ENCODE results near the gene TFDP2.

TFDP2 gene, protein sequence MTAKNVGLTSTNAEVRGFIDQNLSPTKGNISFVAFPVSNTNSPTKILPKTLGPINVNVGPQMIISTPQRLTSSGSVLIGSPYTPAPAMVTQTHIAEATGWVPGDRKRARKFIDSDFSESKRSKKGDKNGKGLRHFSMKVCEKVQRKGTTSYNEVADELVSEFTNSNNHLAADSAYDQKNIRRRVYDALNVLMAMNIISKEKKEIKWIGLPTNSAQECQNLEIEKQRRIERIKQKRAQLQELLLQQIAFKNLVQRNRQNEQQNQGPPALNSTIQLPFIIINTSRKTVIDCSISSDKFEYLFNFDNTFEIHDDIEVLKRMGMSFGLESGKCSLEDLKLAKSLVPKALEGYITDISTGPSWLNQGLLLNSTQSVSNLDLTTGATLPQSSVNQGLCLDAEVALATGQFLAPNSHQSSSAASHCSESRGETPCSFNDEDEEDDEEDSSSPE

DNA sequence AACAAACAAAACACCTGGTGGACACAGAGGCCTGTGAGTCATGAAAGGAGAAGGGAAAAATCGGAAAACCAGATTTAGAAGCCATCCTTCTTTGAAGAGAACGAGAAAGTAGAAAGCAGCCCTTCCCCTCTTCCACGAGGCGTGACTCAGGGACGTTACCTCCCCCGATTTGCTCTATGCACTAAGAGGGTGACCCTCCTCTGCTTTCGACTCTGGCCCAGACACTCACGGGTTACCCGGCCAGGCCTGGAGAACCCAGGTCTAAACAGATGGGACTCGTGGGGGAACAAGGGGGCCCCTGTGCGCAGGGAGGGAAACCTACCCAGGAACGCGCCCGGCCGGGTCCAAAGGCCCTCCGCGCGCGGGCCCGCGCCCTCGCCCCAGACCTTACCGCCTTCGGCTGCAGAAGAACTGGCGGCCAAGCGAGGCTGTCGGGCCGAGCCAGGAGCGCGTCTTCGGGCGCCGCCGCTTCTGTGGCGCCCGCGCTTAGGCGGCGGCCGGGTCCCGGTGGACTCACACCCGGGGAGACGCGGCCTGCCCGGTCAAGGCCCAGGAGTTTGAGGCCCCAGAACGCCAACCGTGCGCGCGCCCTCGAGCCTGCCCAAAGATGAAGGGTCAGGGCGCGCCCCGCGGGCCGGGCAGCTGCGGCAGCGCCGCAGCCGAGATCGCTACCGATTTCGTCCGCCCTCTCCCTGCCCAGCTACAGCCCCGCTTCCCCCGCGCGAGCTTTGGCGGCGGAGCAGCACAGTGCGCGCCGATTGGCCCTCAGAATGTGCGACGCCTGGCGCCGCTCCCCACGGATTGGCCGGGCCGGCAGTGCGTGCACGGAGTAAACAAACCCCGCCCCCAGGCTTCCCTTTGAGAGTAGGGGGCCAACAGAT, at the start of gene TFDP2:
Gene TFDP2 (minus strand): TSS at position 753 of the 881 bp plus-strand sequence. CDS start 47,795 bp downstream, outside the sequence.
- ATAC-seq, result peak; percentile 99
- TF ChIP-seq RARB (CRISPR knock-in tag; IDR thresholded peaks at IDR 0.05) (no peak), SNAI2 (CRISPR knock-in tag; IDR thresholded peaks at IDR 0.05) (no peak), ISL1 (CRISPR knock-in tag; IDR thresholded peaks at IDR 0.05) (no peak), ARNTL (CRISPR knock-in tag; IDR thresholded peaks at IDR 0.05; ENCODE audit: borderline replicate concordance, low read depth) (no peak), TOX (CRISPR knock-in tag; IDR thresholded peaks at IDR 0.05; ENCODE audit: borderline replicate concordance) (no peak), POU6F1 (CRISPR knock-in tag; IDR thresholded peaks at IDR 0.05; ENCODE audit: borderline replicate concordance, low read depth) (no peak), ZNF70 (CRISPR knock-in tag; IDR thresholded peaks at IDR 0.05) (no peak), GLIS3 (CRISPR knock-in tag; IDR thresholded peaks at IDR 0.05) (no peak), CSDC2 (CRISPR knock-in tag; IDR thresholded peaks at IDR 0.05) (no peak), ZNF565 (CRISPR knock-in tag; conservative IDR thresholded peaks at IDR 0.05; ENCODE audit: low read depth) (no peak), ZC3H10 (CRISPR knock-in tag; IDR thresholded peaks at IDR 0.05) (no peak), ZFP3 (CRISPR knock-in tag; IDR thresholded peaks at IDR 0.05) (no peak), ZFP30 (CRISPR knock-in tag; IDR thresholded peaks at IDR 0.05) (no peak), TCF4 (CRISPR knock-in tag; IDR thresholded peaks at IDR 0.05; ENCODE audit: borderline replicate concordance) (no peak), ZNF8 (CRISPR knock-in tag; IDR thresholded peaks at IDR 0.05) (no peak)
- TF ChIP-seq, protein P1, sequence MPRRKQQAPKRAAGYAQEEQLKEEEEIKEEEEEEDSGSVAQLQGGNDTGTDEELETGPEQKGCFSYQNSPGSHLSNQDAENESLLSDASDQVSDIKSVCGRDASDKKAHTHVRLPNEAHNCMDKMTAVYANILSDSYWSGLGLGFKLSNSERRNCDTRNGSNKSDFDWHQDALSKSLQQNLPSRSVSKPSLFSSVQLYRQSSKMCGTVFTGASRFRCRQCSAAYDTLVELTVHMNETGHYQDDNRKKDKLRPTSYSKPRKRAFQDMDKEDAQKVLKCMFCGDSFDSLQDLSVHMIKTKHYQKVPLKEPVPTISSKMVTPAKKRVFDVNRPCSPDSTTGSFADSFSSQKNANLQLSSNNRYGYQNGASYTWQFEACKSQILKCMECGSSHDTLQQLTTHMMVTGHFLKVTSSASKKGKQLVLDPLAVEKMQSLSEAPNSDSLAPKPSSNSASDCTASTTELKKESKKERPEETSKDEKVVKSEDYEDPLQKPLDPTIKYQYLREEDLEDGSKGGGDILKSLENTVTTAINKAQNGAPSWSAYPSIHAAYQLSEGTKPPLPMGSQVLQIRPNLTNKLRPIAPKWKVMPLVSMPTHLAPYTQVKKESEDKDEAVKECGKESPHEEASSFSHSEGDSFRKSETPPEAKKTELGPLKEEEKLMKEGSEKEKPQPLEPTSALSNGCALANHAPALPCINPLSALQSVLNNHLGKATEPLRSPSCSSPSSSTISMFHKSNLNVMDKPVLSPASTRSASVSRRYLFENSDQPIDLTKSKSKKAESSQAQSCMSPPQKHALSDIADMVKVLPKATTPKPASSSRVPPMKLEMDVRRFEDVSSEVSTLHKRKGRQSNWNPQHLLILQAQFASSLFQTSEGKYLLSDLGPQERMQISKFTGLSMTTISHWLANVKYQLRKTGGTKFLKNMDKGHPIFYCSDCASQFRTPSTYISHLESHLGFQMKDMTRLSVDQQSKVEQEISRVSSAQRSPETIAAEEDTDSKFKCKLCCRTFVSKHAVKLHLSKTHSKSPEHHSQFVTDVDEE (CRISPR knock-in tag; IDR thresholded peaks at IDR 0.05), result no peak
- TF ChIP-seq, protein P2, sequence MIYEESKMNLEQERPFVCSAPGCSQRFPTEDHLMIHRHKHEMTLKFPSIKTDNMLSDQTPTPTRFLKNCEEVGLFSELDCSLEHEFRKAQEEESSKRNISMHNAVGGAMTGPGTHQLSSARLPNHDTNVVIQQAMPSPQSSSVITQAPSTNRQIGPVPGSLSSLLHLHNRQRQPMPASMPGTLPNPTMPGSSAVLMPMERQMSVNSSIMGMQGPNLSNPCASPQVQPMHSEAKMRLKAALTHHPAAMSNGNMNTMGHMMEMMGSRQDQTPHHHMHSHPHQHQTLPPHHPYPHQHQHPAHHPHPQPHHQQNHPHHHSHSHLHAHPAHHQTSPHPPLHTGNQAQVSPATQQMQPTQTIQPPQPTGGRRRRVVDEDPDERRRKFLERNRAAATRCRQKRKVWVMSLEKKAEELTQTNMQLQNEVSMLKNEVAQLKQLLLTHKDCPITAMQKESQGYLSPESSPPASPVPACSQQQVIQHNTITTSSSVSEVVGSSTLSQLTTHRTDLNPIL (CRISPR knock-in tag; IDR thresholded peaks at IDR 0.05; ENCODE audit: low read depth), result no peak

DNA sequence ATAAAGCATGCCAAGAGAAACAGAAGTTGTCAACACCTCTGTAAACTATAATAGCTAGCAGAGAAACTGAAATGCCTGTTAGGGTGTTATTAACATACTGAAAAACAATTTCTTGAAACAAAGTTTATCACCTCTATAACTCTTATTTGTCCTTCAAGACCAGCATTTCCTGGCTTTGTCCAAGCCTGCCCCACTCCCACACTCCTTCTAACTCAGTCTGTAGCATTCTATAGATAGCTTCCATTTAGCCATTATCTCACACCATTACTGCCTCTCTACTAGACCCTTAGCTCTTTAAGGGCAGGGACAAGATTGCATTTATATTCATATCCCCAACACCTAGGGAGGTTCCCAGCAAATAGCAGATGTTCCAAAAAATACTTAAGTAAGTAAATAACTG, 39.5 kb upstream of the TFDP2 start:
- no peak for ATAC-seq
- TF ChIP-seq ZNF70 (CRISPR knock-in tag; IDR thresholded peaks at IDR 0.05) (no peak), ZNF565 (CRISPR knock-in tag; conservative IDR thresholded peaks at IDR 0.05; ENCODE audit: low read depth) (no peak), POU6F1 (CRISPR knock-in tag; IDR thresholded peaks at IDR 0.05; ENCODE audit: borderline replicate concordance, low read depth) (no peak), RARB (CRISPR knock-in tag; IDR thresholded peaks at IDR 0.05) (no peak), GLIS3 (CRISPR knock-in tag; IDR thresholded peaks at IDR 0.05) (no peak), ZC3H10 (CRISPR knock-in tag; IDR thresholded peaks at IDR 0.05) (no peak), ISL1 (CRISPR knock-in tag; IDR thresholded peaks at IDR 0.05) (no peak), ZNF8 (CRISPR knock-in tag; IDR thresholded peaks at IDR 0.05) (no peak), ZFP3 (CRISPR knock-in tag; IDR thresholded peaks at IDR 0.05) (no peak), CSDC2 (CRISPR knock-in tag; IDR thresholded peaks at IDR 0.05) (no peak), ESRRG (CRISPR knock-in tag; IDR thresholded peaks at IDR 0.05) (no peak), ZFP30 (CRISPR knock-in tag; IDR thresholded peaks at IDR 0.05) (no peak), OSR1 (CRISPR knock-in tag; IDR thresholded peaks at IDR 0.05) (no peak), BACH2 (CRISPR knock-in tag; IDR thresholded peaks at IDR 0.05; ENCODE audit: borderline replicate concordance) (no peak), TCF4 (CRISPR knock-in tag; IDR thresholded peaks at IDR 0.05; ENCODE audit: borderline replicate concordance) (no peak)
- TF ChIP-seq, protein P3, sequence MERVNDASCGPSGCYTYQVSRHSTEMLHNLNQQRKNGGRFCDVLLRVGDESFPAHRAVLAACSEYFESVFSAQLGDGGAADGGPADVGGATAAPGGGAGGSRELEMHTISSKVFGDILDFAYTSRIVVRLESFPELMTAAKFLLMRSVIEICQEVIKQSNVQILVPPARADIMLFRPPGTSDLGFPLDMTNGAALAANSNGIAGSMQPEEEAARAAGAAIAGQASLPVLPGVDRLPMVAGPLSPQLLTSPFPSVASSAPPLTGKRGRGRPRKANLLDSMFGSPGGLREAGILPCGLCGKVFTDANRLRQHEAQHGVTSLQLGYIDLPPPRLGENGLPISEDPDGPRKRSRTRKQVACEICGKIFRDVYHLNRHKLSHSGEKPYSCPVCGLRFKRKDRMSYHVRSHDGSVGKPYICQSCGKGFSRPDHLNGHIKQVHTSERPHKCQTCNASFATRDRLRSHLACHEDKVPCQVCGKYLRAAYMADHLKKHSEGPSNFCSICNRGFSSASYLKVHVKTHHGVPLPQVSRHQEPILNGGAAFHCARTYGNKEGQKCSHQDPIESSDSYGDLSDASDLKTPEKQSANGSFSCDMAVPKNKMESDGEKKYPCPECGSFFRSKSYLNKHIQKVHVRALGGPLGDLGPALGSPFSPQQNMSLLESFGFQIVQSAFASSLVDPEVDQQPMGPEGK (CRISPR knock-in tag; IDR thresholded peaks at IDR 0.05; ENCODE audit: borderline replicate concordance), result no peak
- TF ChIP-seq, protein P1 (CRISPR knock-in tag; IDR thresholded peaks at IDR 0.05), result no peak
- TF ChIP-seq, protein P4, sequence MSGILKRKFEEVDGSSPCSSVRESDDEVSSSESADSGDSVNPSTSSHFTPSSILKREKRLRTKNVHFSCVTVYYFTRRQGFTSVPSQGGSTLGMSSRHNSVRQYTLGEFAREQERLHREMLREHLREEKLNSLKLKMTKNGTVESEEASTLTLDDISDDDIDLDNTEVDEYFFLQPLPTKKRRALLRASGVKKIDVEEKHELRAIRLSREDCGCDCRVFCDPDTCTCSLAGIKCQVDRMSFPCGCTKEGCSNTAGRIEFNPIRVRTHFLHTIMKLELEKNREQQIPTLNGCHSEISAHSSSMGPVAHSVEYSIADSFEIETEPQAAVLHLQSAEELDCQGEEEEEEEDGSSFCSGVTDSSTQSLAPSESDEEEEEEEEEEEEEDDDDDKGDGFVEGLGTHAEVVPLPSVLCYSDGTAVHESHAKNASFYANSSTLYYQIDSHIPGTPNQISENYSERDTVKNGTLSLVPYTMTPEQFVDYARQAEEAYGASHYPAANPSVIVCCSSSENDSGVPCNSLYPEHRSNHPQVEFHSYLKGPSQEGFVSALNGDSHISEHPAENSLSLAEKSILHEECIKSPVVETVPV (CRISPR knock-in tag; IDR thresholded peaks at IDR 0.05), result no peak
